HG02870 (cell line): Measurements from ENCODE around the gene CIAO1.
"Not testable (repeated sequence)": the region's sequence is repeated elsewhere in the genome, so short reads cannot be mapped to it uniquely, and the experiment has no call there.

Experiments
- ATAC-seq: cut with Tn5 transposase; IDR thresholded peaks from one replicate; pipeline ENCODE4 v1.9.1; 2021; ENCODE audit warnings: mild to moderate bottlenecking, moderate library complexity; ENCODE audit not compliant: unreplicated experiment

The CIAO1 gene

DNA sequence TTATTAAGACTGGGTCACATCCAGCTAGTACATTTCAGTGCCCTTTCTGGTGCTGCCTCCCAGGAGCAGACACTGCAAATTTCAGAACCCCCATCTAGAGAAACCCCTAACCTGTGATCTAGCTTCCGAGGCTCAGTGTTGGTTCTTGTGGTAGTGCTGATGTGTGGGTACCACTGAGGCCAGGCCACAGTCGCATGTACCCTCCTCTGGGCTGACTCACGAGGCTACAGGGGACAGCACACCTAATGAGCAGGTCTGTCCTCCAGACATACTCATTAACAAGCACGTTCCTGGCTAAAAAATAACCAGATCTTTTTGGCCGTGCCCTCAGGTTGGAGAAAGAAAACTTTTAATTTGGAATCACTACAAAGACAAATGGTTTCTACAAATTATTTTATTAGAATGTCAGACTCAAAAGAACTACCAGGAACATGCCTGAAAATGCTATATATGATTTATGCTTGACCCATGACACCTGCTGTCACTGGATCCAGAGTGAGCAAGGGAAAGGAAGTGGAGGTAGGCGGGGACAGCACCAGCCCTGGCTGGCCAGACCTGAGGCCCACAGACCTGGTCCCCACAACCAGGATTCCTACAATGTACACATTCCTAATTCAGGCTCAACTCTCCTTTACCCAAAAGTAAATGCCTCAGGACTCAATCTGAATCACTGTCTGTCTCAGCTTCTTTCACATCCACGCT is 8.5 kb downstream of the CIAO1 start:
- ATAC-seq = no peak

DNA sequence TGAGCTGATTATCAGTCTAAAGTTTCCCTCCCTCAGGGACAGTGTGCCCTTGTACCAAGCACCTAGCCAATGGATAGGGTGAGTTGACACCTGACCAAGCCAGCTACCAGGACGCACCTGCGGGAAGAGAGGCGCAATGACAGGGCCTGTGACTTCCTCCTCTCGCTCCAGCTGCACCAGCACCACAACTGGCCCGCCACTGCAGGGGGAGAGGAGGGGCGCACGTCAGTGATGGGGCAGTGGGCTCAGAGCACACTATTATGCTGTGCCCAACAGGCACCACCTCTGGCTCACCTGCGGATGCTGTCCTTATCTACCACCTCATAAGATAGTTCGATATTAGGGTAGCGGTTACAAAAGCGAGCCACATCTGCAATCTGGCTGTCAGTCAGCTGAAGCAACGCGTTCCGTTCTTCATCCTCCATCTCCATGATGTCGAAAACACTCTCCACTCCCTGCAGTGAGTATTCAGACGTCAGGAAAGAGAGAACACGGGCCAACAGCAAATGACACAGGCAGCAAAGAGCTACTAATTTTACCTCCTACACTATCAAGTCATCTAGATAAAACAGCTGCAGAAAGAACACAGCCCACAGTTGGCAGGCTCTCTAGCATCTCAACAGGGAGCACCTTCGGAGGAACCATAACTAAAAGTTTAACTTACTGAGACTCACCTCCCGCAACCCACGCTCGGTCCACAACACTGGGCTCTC is 10.9 kb downstream of the CIAO1 start:
- ATAC-seq = no peak

DNA sequence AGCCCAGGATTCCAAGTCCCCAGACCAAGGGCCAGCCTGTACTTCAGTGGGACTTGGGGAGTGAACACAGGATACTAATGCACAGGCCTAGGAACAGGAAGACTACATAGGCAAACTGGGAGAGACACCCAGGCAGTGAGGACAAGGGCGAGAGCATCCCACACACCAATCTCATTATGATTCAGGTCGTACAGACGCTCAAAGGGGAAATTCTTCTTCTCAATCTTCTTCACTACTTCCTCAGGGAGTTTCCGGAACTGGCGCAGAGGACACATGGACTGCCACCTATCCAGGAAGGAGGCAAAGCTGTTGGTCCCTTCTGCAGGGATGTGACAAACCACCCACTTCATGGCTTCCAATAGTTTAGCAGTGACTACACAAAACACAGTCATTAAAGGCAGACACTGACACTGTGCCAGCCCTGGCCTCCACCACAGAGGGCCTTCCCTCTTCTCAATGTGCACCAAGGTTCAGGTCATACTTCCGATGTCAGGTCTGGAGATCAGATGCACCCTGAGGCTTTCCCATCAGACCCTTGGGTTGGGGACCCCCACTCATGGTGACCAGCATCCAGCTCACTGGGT is 21.3 kb downstream of the CIAO1 start:
- no peak for ATAC-seq

DNA sequence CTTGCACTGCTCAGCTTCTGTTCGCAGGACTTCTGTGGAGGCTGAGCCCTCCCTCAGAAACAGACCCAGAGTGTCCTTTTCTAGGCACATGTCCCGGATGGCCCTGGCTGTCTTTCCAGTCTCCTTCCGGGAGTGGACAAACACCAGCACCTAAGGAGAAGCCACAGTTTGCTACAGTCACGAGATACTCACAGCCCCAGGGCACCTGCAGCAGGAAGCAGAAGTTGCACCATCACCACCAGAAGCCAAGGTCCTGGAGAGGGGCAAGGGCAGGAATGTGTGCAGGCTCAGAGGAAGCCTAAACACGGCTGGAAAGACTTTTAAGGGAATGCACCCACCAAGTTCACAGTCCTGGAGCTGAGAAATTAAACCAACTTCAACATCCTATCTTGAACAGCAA is 25.7 kb downstream of the CIAO1 start:
- ATAC-seq = no peak

DNA sequence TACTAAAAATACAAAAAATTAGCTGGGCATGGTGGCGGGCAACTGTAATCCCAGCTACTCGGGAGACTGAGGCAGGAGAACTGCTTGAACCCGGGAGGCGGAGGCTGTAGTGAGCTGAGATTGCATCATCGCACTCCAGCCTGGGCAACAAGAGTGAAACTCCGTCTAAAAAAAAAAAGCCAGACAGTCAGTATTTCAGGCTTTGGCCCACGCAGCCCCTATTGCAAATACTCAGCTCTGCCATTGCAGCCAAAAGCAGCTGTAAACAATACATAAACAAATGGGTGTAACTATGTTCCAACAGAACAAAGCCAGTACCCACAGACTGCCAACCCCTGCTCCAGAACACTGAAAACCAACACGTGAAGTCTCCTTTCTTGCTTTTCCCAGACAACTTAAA is 28.2 kb downstream of the CIAO1 start:
- ATAC-seq = not testable (repeated sequence)

DNA sequence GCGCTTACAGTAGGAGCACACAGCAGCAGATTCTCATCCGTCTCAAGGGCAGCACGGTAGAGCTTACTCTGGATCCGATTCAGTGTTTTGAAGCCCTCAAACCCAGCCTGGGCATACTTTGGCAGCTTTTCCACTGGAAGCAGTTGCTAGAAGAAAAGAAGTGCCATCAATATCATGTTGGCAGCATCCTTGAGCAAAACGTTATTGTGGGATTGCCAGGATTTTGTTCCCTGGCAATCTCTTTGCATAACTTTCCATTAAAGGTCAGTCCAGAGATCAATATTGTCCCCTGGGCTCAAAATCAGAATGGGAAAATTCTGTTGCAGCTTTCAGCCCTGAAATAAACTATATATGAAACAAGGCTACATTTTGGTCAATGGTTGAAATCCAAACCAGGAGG is 30.9 kb downstream of the CIAO1 start:
- no peak for ATAC-seq

DNA sequence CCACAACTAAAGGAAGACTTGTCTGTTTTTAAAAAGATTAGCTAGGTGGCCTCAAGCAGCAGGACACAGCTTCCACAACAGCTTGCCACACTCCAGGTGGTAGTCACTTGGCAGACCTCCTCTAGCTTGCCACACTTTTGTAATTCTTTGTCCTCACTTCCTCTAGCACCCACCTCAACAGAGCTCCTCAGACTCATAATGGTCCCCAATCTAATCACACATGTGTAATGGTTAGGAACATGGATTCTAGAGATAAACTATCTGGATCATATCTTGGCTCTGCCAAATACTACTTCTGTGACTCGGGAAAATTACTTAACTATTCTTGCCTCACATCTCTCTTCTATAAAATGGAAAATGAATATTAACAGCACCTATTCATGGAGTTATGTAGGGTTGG is 35.8 kb downstream of the CIAO1 start:
- ATAC-seq = no peak

DNA sequence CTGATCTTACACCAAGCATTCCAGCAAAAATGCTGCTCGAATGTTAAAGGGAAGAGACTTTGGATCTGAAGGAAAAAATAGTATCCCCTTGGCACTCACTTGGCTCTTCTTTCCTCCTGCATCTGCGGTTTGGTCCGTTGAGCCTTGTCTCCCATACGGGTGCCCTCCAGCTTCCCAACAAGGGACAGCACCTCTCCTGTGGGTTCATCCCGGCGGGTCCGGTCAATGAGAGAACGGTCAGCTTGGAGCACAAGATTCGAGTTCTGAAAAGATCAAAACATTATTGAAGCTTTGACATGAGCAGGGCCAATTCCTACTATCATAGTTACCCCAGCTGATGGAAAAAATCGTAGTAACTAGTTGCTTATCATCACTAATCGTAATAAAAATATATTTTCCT is 38.6 kb downstream of the CIAO1 start:
- ATAC-seq = no peak

DNA sequence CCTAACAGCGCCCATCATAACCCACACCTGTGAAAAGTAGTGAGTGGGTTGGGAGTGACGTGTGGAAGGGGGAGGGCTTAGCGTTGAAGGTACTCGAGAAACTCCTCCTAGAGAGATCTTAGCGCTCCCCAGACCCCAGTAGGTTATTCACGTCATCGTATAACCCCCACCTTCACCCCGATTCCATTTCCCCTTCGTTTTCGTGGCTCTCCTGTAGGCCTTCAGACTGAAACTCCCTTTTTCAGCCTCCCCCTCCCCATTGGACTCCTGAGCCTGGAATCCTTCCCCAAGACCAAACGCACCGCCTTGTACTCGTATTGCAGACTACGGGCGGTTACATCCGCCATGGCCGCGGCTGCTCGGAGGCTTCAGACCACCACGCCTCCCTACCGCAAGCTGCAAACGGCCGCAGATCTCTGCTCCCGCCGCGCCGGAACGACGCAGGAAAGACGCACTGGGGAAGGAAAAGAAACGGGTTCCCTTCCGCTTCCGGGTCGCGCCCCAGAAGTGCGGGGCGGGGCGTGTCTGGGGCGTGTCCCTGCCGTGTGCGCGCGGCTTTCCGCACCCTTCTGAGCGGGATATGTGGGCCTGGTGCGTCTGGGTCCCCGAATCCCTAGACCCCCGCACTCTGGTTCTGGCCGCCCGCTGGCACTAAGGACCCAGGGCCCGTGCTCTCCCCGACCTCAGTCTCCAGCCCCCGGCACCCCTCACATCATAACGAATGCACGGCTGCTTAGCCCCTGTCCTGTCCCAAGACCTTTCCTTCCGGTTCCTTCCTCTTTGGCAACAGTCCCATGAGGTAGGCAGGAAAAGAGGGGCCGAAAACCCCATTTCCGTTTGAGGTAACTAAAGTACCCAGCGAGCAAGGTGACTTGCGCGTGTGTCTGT is 39.3 kb downstream of the CIAO1 start, which contains the start of gene SNRNP200:
Gene SNRNP200, minus strand, starts transcription at position 456 of the 888 bp plus-strand sequence. Its CDS starts 109 bp downstream, at position 347.
- ATAC-seq = peak; percentile 81

DNA sequence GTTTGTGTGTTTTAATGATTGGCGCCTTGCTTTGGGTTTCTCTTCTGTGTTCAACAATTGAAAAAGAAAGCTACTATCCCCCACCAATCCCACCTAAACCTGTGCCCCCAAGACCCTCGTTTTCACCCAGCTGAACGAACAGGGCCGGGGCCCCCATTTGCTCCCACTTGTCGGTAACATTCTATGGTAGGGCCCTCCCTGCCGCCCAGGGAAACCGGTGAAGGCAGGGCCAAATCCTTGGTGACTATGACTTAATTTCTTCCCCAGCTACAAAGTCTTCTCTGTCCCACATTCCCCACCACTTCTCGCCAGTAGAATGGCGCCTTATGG is 39.9 kb downstream of the CIAO1 start:
- no peak for ATAC-seq

DNA sequence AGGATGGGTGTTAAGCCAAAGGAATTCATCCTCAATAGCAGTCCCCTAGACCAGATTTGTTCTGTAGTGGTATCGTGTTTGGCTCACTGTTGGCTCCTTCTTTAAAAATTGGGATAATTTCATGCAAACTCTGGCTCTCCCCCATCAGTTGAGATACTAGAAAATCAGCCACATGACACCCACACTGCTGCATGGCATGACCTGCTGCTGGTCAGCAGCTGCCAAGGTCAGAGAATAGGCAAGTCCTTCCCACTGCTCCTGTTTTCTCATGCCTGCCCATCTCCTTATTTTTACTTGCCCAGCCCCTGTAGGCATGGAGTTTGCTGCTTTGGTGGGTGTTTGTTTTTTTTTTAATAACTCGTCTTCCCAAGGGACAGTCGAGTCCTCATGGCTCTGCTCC is 40.3 kb downstream of the CIAO1 start:
- no peak for ATAC-seq

DNA sequence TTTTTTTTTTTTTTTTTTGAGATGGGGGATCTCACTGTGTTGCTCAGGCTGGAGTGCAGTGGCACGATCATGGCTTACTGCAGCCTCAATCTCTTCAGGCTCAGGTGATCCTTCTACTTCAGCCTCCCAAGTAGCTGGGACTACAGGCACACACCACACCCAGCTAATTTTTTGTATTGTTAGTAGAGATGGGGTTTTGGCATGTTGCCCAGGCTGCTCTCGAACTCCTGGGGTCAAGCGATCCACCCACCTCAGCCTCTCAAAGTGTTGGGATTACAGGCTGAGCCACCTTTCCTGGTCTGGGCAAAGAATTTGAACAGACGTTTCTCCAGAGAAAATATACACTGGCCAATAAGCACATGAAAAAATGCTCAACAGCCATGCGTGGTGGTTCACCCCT is 42.2 kb downstream of the CIAO1 start:
- no peak for ATAC-seq

DNA sequence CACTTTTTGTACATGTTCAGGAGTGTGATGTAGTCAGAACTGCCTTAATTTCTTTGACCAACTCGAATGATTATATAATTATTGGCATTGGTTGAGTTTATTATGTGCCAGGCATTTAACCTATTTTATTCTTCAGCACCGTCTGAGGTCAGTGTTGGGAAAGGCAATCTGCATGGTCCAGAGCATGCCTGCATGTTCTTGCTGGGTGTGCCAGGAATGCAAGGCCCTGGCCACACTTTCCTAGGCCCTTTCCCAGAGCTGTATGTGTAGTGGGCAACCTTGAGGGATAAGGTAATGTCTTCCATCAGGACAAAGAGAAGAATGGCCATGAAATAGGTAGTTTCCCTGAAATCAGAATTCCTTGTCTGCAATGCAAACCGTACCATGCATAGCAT is 49.0 kb downstream of the CIAO1 start:
- ATAC-seq = no peak

DNA sequence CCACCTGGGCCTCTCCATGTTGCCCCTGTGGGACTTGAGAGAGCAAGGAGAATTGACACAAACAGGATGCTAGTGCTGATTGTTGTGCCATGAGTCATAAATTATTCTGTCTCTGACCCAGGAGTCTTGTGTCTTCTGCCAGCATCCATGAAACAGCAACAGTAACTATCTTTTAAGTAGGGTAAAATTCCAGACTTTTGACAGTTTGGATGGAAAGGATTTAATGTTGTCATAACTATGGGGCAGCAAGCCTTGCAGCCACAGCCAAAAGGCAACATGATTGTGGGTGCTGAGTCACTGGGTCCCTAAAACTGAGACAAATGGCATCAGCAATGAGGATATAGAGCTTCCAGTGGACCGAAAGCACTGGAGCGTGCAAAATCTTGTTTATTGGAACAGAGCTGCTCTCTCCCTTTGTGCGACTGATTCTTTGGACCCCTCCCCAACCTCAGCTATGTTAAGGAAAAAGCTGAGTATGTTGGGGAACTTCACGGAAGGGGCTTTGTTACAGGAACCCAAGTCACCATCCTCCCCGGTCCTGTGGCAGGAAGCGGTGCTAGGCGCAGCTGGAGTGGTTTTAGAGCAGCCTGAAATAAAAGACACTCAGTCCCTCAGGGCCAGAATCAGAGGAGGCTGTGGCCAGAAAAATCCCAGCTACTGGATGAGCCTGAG is 49.5 kb downstream of the CIAO1 start:
- ATAC-seq = no peak

DNA sequence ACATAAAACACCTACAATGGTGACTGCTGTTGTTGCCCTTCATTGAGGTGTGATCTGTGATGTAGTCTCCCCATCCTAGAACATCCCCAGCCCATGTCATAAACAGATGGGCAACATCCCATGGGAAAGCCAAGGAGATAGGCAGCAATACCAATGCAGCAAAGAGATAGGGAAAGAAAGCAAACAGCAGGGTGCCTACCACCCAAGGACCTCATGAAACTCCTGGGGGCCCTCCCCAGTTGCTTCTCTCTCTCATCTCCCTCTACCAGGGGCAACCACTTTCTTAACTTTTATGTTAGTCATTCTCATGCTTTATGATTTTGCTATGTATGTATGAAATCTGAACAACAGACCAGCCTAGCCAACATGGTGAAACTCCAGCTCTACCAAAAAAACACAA is 51.0 kb downstream of the CIAO1 start:
- ATAC-seq = no peak

DNA sequence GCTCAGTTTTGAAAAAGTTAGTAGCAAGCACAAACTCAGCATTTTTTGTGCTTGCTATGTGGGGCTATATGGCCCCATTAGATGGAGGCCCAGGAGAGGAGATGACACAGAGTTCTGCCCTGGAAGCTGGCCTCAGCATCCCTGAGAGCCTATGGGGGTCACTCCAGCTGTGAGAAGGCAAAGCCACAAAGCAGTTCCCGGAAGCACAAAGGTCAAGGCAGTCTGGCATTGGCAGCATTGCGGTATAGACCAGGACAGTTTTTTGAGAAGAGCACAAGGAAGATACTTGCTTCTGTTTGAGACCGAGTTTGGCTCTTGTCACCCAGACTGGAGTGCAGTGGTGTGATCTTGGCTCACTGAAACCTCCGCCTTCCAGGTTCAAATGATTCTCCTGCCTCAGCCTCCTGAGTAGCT is 51.6 kb downstream of the CIAO1 start:
- no peak for ATAC-seq

DNA sequence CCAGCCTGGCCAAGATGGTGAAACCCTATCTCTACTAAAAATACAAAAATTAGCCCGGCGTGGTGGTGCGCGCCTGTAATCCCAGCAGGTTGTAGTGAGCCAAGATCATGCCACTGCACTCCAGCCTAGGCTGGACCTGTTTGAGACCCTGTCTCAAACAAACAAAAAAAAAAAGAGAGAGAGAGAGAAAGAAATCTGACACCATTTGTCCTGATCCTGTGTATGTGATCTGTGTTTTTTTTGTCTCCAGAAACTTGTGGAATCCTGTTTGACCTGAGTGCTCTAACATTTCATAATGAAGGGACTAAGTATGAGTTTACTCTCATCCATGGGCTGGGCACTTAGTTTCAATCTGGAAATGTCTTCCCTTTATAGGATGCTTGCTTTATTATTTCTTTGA is 52.7 kb downstream of the CIAO1 start:
- no peak for ATAC-seq

DNA sequence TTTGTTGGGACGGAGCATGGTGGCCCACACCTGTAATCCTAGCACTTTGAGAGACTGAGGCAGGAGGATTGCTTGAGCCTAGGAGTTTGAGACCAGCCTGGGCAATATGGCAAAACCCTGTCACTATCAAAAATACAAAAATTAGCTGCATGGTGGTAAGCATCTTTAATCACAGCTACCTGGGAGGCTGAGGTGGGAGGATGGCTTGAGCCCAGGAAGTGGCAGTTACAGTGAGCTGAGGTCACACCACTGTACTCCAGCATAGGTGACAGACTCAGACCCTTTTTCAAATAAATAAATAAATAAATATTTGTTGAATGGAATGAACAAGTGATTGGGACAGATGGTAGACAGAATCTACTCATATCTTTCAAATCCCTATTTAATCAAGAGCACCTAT is 53.4 kb downstream of the CIAO1 start:
- ATAC-seq = no peak

DNA sequence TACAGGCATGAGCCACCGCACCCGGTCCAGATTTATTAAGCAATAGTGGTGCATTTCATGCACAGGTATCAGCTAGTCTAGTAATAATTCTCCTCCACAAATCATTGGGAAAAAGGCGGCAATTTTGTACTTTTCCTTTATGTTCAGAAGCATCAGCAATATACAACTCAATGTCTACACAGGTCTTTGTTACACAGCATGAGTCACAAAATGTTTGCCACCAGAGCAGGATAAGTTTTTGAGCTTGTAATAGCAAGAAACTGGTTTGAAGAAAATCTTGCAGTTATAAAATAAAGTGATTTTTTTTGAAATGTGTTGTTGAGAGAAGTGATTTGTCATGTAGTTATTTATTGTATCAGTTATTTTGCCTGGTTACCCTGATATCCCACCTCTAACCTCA is 54.3 kb downstream of the CIAO1 start:
- ATAC-seq = no peak

DNA sequence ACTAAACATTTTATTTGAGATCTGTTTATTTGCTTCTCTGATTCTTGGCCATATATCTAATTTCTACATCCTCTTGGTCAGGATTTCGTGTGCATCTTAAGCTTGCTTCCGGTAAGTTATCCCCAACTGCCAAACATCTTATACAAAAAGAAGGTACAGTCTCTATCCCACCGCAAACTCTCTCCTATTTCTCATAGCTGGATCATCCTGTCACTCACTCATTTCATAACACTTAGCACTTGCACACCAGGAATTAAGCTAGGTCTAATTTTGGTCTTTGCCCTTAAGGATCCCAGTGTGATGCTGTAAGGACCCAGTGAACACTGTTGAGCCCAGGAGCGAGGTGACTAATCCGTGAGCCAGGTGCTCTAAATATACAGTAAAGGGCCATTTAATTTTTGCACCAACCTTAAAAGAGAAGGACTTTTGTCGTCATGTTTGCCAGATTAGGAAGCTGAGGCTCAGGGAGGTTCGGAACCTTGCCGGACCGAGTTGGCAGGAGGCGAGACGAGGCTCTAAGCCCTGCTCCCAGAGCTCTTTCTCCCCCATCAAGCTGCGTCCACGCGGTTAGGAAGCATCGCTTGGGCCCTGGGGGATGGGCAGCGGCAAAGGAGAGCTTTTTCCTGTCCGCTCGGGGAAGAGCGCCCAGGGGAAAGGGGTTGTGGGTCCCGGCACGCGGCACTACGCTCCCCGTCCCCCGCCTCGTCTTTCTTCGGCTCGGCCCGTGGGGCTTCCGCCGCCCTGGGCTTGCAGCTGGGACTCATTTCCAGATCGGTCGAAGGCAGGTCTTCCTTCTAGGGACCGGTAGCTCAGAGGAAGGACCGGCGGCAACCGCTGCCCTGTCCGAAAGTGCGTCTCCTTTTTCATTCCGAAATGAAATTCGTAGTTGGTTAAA is 55.0 kb downstream of the CIAO1 start:
- ATAC-seq = peak; percentile 30
